ENCODE data around the gene TAP1. TPM values are rescaled to one million over a fixed set of nuclear protein-coding genes. Genes with fewer than 3 reads are reported as not detected.

Gene TAP1
- total and polyA plus RNA-seq, 12 donors: 19.7 to 77.9 (median 50.8) TPM

- Histone ChIP-seq H3K9me3 (replicated peaks in 1 of 3) (no peaks in the 10 kb centered on the region), H3K4me1 (replicated peaks in 1 of 2) (no peaks in the 10 kb centered on the region), H3K27ac (no peak overlapping the region), H3K4me3 (no peak overlapping the region), H3K36me3 (replicated peaks in 1 of 2) (peaks cover 0 to 25% of the 10 kb centered on the region in 2 donors), H3K27me3 (no peaks in the 10 kb centered on the region)
- intact Hi-C loops (cut with DNase I): no loop called here
- no peak for TF ChIP-seq CTCF (IDR thresholded peaks at IDR 0.05)
- 83 to 98% (median 88%) methylated on average over 1 of the region's 1 CpG for WGBS, 4 donors
- no peak for DNase-seq
Observed at GRCh38 chr6:32860674-32861073, 7.2 kb upstream of the TAP1 start.

- H3K9me3 ChIP-seq (replicated peaks in 1 of 3): no peaks in the 10 kb centered on the region
- no peak for TF ChIP-seq CTCF (IDR thresholded peaks at IDR 0.05)
- no peak for TF ChIP-seq POLR2A (IDR thresholded peaks at IDR 0.05)
- no peak overlapping the region for H3K4me3 ChIP-seq
- WGBS, 4 donors: 77 to 91% (median 90%) methylated on average over 4 to 5 of the region's 5 CpGs
- peaks cover 3 to 9% of the 10 kb centered on the region in 2 donors for H3K4me1 ChIP-seq (replicated peaks in 1 of 2)
- peaks cover 0 to 25% of the 10 kb centered on the region in 2 donors for H3K36me3 ChIP-seq (replicated peaks in 1 of 2)
- no peak overlapping the region for H3K27ac ChIP-seq
- intact Hi-C loops (cut with DNase I): no loop called here
- no peaks in the 10 kb centered on the region for H3K27me3 ChIP-seq
- no peak for DNase-seq
Observed at GRCh38 chr6:32858194-32858593, 4.7 kb upstream of the TAP1 start.

DNA sequence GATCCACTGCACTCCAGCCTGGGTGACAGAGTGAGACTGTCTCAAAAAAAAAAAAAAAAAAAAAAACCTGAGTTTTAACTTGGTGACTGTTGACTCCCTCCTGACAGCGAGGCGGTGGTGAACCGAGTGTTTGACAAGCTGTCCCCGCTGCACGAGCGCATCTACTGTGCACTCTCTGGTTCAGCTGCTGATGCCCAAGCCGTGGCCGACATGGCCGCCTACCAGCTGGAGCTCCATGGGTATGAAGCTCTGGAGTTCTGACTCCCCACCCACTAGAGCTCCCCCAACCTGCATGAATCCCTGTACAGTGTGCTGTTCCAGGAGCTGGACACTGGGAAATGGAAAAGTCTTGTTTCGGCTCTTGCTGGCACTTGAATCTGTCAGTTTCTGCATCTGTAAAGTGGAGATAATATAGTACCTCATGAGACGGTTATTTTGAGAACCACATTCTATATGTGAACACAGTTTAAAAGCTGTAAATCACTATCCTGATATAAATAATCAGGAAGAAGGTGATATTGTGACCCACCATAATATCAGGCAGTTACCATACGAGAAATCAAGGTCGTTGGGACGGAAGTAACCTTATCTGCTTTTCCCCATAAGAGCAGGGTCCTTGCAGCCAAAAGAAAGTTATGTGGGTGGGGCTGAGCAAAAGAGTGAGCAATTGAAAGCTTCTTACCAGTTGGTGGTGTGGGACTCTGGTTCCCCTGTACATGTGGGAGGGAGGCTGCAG lies 3.8 kb upstream of the TAP1 start:
- WGBS, 4 donors: 79 to 86% (median 82%) methylated on average over 13 to 14 of the region's 14 CpGs
- Histone ChIP-seq H3K36me3 (replicated peaks in 1 of 2) (peaks cover 0 to 25% of the 10 kb centered on the region in 2 donors), H3K27me3 (no peaks in the 10 kb centered on the region), H3K4me1 (replicated peaks in 1 of 2) (peaks cover 8 to 11% of the 10 kb centered on the region in 2 donors), H3K27ac (no peak overlapping the region), H3K9me3 (replicated peaks in 1 of 3) (no peaks in the 10 kb centered on the region), H3K4me3 (no peak overlapping the region)
- DNase-seq: no peak
- intact Hi-C loops (cut with DNase I): no loop called here
- TF ChIP-seq POLR2A (IDR thresholded peaks at IDR 0.05) (no peak), CTCF (IDR thresholded peaks at IDR 0.05) (no peak)

- H3K27ac ChIP-seq: peak overlapping the region in 2 of 5 donors; percentile 91 to 96
- WGBS, 4 donors: 80 to 88% (median 82%) methylated on average over 8 of the region's 8 CpGs
Observed at GRCh38 chr6:32855467-32856174, 2.1 kb upstream of the TAP1 start.

More at GRCh38 chr6:32855467-32856174, 2.1 kb upstream of the TAP1 start:
- Histone ChIP-seq H3K9me3 (replicated peaks in 1 of 3) (no peaks in the 10 kb centered on the region), H3K4me1 (replicated peaks in 1 of 2) (peaks cover 14 to 23% of the 10 kb centered on the region in 2 donors), H3K27me3 (no peaks in the 10 kb centered on the region), H3K4me3 (no peak overlapping the region), H3K36me3 (replicated peaks in 1 of 2) (peaks cover 0 to 37% of the 10 kb centered on the region in 2 donors)
- TF ChIP-seq POLR2A (IDR thresholded peaks at IDR 0.05) (no peak), CTCF (IDR thresholded peaks at IDR 0.05) (no peak)
- DNase-seq: no peak
- intact Hi-C loops (cut with DNase I): no loop called here
